ENCODE data around the gene PAIP2.
"Not testable (repeated sequence)": the region's sequence is repeated elsewhere in the genome, so short reads cannot be mapped to it uniquely, and the experiment has no call there.

PAIP2 gene

GRCh38 chr5:139341689-139342422 is at the start of gene PAIP2:
TSS of gene PAIP2 (plus strand) at chr5:139341854. CDS start at chr5:139363785, 21,931 bp downstream.
- DNase-seq (ENCODE audit: low read depth, low spot score) = peak; percentile 91

DNA sequence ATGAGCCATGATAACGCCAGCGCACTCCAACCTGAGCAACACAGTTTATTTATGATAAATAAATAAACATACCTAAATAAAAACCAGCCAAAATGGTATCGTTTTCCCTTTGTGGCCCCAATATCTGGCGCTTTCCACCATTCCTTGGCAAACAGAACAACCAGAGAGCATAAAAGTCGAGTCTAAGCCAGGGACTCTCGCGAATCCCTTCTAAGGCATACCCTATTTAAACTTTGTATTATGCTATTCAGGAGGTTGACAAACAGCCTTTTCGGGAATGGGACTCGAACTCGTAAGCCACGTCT is 48.5 kb upstream of the PAIP2 start:
- no peak for DNase-seq (ENCODE audit: low read depth, low spot score)

- DNase-seq (ENCODE audit: low read depth, low spot score) = peak; percentile 89
Observed at GRCh38 chr5:139293507-139294373, 47.9 kb upstream of the PAIP2 start, which contains the start of gene MATR3. TSS of gene MATR3 (plus strand) at chr5:139293740. CDS start at chr5:139307416, 13,676 bp downstream.

GRCh38 chr5:139294374-139295165 is 47.1 kb upstream of the PAIP2 start:
- DNase-seq (ENCODE audit: low read depth, low spot score) = peak; percentile 51

DNA sequence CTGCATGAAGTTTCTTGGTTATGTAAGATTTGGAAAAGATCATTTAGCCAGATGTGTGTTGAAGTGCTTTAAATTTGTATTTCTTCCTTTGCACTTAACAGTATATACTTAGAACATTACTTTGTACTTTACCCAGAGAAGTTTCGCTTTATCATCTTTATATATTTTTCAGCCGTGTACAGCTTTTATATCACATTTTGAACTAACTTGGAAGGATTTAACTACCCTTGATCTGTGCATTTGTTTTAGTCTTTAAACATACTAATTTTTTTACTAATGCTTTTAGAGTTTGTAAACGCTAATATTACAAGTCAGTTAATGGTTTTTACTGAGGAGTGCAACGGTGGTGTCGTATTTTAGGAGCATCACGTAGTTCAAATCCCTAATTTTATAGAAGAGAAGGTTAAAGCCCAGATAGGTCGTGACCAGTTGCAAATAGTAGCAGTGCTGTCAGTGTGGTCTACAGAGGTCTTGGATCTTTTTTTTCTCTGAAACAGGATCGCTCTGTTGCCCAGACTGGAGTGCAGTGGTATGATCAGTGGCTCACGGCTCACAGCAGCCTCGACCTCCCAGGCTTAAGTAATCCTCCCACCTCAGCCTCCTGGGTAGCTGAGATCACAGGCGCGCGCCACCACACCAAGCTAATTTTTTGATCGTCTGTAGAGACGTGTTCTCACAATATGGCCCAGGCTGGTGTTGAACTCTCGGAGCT is 46.2 kb upstream of the PAIP2 start:
- DNase-seq (ENCODE audit: low read depth, low spot score) = no peak

DNA sequence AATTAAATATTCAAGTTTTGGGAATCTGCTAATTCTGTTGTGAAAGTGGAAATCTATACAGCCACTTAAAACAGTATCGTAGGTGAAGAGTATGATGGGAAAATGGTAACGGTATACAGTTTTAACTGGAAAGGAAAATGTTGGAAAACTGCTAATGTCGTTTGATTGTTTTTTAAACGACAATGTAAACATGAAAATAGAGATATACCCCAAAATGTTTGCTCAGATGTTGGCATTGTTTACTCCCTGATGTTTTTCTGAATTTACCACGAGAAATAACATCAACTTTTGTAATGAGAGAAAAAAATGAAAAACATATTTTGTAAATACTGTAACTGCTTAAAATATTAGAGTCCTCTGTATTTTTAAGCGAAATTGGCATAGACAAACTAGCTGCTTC is 45.5 kb upstream of the PAIP2 start:
- no peak for DNase-seq (ENCODE audit: low read depth, low spot score)

GRCh38 chr5:139296862-139297326 is 44.8 kb upstream of the PAIP2 start:
- DNase-seq (ENCODE audit: low read depth, low spot score) = no peak

GRCh38 chr5:139297439-139298133 is 44.1 kb upstream of the PAIP2 start:
- DNase-seq (ENCODE audit: low read depth, low spot score) = no peak

DNA sequence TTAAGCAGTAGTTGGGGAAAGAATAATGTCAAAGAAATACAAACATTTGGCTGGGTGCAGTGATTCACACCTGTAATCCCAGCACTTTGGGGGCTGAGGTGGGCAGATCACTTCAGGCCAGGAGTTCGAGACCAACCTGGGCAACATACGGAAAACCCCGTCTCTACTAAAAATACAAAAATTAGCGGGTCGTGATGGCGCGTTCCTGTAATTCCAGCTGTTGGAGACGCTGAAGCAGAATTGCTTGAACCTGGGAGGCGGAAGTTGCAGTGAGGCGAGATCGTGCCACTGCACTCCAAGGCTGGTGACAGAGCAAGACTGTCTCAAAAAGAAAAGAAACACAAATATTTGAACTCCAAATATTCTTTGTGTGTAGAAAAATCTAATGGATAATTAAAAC is 43.4 kb upstream of the PAIP2 start:
- DNase-seq (ENCODE audit: low read depth, low spot score) = no peak

DNA sequence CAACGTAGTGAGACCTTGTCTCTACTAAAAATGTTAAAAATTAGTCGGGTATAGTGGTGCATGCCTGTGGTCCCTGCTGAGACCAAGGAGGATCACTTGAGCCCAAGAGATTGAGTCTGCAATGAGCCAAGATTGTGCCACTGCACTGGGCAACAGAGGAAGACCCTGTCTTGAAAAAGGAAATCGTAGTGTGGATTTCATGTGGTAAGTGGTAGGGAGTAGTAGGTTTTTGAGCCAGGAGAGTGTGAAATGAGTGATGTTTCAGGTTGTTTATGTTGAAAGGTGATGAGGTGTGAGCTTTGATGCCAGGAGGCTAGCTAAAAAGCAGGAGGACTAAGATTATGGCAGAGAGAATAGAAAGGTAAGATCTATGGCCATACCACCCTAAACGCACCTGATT is 42.2 kb upstream of the PAIP2 start:
- DNase-seq (ENCODE audit: low read depth, low spot score) = no peak

DNA sequence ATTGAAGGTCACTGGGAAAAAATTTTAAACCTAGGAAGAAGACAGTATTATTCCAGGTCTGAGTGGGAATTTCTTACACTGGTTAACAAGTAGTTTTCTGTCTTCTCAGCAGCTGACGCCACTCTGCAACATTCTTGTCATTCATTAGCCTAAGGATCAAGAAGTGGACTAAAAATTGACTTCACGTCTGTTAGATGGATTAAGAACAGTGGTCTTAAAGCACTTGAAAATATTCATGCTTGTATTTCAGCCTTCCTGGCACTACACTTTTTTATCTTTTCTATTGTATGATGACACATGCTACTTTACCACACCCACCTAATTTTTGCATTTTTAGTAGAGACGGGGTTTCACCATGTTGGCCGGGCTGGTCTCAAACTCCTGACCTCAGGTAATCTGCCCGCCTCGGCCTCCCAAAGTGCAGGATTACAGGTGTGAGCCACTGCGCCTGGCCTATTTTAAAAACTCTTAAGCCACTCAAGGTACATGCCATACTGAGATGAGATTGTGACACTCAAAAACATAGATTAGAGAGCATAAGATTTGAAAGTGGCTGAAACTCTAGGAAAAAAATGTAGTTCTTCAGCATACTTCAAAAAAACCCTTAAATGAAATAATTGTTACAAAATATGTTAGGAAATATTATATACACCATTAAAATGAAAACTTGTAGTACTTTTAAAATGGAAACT is 39.7 kb upstream of the PAIP2 start:
- no peak for DNase-seq (ENCODE audit: low read depth, low spot score)

DNA sequence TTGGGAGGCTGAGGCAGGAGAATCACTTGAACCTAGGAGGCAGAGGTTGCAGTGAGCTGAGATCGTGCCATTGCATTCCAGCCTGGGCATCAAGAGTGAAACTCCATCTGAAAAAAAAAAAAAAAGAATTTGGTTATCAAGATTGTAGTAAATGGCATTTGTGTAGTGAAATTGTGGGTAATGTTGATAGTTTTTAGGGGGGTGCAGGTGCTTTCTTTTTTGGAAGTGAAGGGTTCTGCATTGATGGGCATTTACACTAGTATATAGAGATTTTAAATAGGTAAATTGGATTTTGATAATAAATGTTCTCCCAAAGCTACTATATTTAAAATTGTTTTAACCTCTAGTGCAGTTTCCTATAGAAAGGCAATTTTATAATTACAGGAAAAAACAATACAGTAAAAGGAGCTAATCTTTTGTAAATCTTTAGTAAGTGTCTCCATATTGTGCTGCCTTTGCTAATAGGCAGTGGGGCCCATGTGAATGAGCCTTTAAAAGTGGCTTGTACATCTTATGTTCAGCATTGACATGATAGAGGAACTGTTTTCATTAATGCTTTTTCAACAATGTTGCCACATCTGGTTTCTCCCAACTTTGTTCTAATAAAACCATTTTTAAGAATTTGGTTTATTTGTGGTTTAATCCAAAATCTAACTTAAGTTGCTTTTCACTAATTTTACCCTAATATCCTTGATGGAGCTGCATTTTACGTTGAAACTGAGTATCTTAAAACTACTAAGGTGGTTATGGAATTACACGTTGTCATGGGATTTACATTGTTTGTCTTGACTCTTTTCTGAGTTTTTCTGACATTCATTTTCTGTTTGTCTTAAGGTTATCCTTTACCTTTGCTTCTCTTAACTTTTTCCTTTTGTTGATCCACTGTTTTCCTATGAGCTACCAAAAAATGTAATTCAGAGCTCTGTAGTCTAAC is 37.0 kb upstream of the PAIP2 start:
- DNase-seq (ENCODE audit: low read depth, low spot score) = no peak

- no peak for DNase-seq (ENCODE audit: low read depth, low spot score)
Observed at GRCh38 chr5:139306197-139306596, 35.5 kb upstream of the PAIP2 start.

DNA sequence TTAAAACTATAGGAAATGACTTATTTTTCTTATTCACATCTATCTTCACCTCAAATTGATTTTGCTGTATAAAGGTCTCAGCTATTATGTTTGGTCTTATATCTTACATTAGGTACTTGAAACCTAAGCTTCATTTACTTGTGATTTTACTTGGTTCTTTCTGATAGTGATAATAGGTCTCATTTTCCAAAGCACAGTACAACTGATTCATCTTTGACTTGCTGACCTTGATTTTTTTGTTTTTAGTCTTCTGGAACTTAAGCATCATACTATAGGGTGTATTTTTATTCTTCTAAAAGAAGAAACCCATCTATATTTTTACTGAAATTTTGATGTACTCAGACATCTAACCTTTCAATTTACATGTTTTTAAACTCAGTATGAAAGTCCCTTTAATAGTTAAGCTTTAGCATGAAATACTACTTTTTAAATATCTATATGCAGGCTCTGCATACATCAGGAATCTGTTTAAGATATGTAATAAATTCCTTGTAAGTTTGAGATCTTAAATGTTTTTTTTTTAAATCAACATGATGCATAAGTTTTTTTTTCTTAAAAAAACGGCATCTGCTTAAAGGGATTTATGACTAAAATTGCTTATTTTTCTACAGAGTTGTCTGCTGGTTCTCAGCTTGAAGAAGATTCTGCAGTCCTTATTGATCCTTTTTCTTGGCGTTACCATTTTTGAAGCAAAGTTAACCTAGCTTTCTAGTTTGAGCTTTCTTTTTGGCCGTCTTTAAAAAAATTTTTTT is 34.9 kb upstream of the PAIP2 start:
- DNase-seq (ENCODE audit: low read depth, low spot score) = no peak

GRCh38 chr5:139308797-139309196 is 32.9 kb upstream of the PAIP2 start:
- no peak for DNase-seq (ENCODE audit: low read depth, low spot score)

- DNase-seq (ENCODE audit: low read depth, low spot score) = not testable (repeated sequence)
Observed at GRCh38 chr5:139310715-139311186, 30.9 kb upstream of the PAIP2 start.

GRCh38 chr5:139312075-139312474 is 29.6 kb upstream of the PAIP2 start:
- no peak for DNase-seq (ENCODE audit: low read depth, low spot score)

DNA sequence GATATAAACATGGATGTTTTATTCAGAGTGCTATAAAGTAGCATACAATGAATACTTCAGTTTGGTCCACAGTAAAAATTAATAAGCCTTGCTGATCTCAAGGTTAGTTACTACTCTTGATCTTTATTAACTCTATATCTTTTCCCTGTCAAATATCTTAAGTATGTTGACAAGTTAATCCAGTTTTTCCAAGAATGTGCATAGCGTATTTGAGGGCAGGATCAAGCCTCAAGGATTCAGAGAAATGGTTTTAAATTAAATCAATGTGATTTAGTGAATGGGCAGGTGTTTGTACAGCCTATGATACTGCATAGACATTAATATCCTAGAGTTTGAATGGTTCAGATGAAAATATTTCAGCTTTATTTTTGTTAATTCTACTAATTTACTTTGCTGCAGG is 27.4 kb upstream of the PAIP2 start:
- DNase-seq (ENCODE audit: low read depth, low spot score) = no peak
